ENCODE data around the gene SLC35F1. TPM values are rescaled to one million over a fixed set of nuclear protein-coding genes. Genes with fewer than 3 reads are reported as not detected.

The SLC35F1 gene
- total RNA-seq, 1 donor from 2014 or later, result not detected

DNA sequence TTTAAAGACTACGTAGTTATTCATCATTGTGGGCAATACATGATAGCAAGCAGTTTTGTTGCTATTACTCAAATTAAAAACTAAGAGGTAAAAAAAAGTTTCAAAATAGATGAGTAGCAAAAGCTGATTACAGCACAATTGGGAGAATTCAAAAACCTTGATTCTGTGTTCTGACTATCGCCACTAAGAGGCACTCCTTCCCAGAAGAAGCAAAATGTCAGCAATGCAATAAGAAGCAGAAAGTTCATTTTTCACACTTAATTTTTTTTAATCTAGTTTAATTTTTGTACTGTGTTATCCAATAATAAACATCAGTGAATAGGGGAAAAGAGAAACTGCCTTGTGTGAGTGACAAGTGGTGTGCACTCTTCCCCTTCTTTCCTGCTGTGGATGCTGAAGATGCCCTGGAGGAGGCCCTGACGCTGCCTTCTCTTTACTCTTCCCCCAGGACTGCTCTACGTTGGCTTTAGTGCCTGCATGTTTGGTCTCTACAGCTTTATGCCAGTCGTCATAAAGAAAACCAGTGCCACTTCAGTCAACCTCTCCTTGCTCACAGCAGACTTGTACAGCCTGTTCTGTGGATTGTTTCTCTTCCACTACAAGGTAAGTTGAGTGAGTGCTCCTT, 377.8 kb downstream of the SLC35F1 start:
- ATAC-seq, result no peak

DNA sequence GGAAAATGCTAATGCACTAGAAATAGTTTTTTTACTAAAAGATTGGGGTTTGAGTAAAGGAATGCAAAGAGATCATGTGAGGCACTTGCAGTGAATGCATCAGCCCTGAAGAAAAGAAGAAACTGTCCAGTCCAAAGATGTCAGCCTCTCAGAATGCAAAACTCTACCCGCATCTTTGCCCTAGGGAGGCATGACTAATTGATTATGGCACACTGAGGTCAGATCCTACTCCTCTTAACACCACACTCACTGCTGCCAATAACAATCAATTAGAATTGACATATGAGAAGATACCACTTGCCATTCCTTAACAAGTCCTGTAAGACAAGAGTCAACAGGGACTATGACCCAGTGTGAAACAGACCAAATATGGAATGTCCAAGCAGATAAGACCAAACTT, 378.7 kb downstream of the SLC35F1 start:
- no peak for ATAC-seq

DNA sequence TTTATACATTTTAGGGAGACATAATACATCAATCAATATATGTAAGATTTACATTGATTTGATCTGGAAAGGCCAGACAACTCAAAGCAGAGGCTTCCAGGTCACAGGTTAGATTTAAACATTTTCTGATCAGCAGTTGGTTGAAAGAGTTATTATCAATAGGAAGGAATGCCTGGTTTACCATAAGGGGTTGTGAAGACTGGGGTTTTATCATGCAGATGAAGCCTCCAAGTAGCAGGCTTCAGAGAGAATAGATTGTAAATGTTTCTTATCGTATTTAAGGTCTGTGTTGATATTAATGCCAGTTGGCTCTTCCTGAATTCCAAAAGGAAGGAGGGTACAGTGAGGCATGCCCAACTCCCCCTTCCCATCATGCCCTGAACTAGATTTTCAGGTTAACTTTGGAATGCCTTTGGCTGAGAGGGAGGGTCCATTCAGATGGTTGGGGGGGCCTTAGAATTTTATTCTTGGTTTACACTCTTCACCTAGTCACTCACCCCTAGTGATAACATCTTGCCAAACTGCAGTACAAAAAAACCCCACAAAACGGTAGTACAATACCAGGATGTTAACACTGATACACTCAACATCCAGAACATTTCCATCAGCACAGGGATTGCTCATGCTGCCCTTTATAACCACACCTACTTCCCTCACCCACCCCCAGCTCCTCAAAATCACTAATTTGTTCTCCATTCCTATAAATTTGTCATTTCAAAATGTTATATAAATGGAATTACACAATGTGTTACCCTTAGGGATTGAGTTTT, 381.5 kb downstream of the SLC35F1 start:
- ATAC-seq, result no peak

GRCh38 chr6:118292558-118292957, 385.5 kb downstream of the SLC35F1 start:
- ATAC-seq, result no peak

- ATAC-seq, result no peak
These were observed 387.8 kb downstream of the SLC35F1 start for GRCh38 chr6:118294906-118295305.

DNA sequence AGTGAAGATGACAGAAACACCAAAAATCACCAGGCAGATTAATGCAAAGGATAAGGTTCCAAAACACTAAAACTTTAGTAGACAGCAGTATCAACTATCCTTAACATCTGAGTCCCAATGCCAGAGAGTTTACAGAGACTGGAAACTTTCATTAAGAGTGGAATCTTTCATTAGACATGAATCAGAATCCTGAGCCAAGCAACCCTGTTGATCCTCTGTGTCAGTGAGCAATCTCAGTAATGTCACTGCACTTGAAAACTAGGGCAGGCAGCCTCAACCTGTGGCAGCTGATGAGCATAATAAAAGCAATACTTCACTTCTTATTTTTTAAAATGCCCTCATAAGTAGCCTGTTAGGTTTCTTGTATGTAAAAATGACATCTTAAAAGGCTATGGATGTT, 388.3 kb downstream of the SLC35F1 start:
- ATAC-seq, result no peak

- no peak for ATAC-seq
These were observed 389.3 kb downstream of the SLC35F1 start for GRCh38 chr6:118296129-118296901.

- ATAC-seq, result no peak
These were observed 390.8 kb downstream of the SLC35F1 start for GRCh38 chr6:118297821-118298220.

DNA sequence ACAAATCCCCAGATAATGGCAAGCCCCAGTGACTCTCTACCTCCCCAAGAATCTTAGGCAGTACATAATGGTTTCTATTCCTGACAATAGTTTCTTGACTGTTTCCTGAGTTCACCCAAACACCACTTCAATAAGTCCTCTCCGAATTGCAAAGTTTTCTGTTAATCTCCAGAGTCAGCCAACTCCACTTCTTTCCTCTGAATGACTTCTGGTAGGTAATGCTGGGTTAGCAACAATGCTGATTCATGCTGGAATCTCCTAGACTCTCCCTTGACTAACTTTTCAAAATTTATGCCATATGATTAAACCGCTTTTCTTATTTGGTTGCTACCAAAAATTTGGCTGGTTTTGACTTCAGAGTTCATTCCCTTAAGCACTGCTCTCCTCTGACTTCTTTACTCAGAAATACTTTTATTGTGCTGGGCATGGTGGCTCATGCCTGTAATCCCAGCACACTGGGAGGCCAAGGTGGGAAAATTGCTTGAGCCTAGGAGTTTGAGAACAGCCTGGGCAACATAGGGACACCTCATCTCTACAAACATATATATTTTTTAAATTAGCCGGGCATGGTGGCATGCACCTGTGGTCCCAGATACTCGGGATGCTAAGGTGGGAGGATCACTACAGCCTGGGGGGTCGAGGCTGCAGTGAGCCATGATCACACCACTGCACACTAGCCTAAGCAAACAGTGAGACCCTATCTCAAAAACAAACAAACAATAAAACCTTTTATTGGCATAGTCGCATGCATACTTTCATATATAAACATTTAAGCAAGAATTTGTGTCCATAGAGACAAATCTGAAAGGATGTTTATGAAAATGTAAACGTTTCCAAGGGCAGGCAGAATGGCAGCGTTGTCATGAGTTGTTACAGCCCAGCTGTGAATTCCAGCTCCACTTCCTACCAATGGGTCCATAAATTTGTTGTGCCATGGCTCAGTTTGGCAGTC, 391.7 kb downstream of the SLC35F1 start:
- no peak for ATAC-seq

DNA sequence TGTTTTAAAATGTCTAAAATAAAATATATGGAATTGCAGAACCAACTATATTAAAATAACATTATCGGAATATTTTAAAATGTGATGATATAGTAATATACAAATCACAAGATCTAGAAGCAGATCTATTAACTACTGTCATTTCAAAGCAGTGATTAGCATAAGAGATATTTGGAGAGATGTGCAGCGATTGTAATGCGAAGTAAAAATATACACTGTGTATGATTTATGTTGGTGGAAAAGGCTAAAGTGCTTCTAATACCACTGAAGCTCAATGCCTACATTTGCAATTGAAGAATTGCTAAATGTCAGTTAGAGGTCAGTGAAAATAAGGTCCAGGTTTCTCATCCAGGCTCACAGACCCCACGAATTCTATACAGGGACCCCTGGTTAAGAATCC, 392.4 kb downstream of the SLC35F1 start:
- ATAC-seq, result no peak

DNA sequence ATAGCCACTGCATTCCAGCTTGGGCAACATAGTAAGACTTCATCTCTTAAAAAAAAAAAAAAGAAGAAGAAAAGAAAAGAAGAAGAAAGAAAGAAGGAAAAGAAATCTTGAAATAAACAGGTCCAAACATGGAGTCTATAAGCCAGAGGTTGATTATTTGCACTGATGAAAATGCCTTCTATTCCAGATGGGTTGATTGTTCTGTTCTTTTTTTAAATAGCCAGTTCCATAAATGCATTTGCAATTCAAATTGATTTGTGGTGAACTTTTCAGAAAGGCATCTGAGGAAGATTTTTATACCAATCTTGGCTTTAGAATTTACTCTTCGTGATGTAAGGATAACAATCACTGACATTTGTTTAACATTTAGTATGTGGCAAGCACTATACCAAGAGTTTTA, 397.3 kb downstream of the SLC35F1 start:
- no peak for ATAC-seq

DNA sequence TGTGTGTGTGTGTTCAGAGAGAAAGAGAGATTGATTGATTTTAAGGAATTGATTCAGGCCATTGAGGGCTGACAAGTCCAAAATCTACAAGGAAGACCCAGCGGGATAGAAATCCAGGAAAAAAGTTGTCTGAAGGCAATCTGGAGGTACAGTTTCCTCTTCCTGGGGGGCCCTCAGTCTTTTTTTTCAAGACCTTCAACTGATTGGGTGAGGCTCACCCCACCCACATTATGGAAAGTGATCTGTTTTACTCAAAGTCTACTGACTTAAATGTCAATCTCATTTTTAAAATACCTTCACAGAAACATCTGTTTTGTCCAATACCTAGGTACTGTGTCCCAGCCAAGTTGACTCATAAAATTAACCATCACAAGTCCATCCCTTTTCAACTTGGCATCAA, 398.0 kb downstream of the SLC35F1 start:
- ATAC-seq, result no peak

DNA sequence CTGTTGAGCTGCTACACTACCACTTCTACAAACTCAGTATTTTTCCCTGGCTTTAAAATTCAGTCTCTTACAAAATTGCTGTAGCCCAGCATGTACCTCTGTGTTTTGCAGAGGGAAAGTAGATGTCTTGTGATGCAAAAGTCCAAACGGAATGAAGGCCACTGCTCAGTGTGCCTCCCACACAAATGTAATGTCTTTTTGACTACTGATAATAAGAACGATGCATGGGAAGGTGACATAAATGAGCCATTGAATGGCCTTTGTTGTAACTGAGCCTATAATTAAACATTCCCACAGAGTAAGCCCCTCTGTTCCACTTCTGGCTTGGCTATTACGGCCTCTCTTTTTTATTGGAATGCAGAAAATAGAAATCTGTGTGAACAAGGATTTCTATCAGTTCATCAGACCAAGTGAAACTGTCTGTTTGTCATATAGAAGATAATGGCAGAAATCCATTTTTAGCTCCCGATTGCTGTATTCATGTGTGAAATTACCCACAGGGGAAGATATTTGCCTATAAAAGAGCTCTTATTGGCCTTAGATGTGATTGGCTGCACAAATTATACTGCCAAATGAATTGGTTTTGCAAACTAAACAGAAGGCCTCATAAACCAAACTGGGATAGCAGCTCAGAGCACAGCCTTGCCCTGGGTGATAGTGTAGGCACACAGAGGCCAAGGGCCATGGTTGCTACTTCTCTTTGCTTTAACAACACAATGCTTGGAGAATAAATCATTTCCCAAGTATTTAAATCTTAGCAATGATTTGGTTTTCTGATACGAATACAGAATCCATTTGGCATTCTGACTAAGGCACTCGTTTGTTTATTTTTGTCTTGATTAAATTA, 399.6 kb downstream of the SLC35F1 start:
- no peak for ATAC-seq

DNA sequence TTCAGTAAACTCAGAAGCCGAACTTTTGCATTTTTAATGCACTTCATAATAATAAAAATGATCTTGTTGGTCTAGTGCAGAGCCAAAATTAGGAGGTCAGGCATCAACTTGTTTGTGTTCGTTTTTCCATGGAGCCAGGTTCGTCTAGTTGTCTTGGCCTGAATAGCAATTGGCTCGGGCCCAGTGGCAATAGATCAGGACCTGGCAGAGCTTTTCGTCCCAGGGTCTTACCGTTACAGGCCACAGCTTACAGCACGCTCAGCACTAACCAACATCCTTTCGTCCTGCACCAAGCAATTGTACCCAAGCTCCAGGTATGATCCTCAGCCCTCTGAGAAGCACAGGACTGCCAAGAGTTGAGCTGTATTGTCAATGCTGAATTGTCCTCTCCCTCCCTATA, 400.5 kb downstream of the SLC35F1 start:
- no peak for ATAC-seq

GRCh38 chr6:118309337-118310093, 402.5 kb downstream of the SLC35F1 start:
- ATAC-seq, result no peak

GRCh38 chr6:118313208-118313607, 406.1 kb downstream of the SLC35F1 start:
- no peak for ATAC-seq

- no peak for ATAC-seq
These were observed 406.7 kb downstream of the SLC35F1 start for GRCh38 chr6:118313762-118314161.

GRCh38 chr6:118316796-118317384, 409.8 kb downstream of the SLC35F1 start:
- no peak for ATAC-seq

DNA sequence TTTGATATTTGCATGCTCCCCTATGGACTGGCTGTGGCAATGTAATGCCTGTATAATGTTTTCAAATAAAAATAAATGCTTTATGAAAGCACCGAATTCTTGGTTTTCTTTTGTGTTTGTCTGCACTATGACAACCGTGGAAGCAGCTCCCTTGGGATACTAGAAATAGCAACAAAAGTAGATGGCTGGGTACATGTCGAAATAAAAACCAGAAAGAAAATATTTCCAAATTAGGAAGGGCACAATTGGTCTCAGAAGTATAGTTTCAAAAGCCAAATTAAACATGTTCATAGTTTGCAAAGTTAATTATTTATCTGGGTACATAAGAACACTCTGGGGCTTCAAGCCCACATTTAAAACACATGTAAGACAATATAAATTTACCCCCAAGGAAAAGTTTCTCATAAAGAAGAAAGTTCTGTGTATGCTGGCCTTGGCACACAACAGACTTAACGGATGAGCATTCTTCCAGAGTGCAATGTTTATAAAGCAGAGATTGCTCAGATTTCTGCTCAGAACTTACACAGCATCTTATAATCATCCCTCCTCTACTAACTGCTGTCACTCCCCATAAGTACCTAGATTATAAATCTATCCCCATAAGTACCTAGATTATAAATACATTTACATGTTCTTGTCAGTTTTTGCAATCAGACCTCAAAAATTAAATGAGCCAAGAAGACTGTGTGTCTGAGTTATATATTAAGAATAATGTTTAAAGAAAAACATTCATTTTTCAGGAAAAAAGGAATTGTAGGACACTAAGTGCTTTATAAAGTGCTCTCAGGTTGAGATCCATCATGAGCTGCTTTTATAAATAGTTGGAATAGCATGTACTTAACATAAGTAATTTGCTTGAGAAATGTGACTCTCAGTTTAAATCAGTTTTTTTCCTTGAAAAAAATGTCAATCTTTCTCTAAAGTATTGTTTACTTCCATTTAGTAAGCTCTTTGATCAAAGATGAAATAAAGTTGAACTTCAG, 410.8 kb downstream of the SLC35F1 start:
- ATAC-seq, result no peak

Measured in esophagus mucosa (tissue), 1 donor.